Left lung (tissue), 10 donors: Measurements from ENCODE around the gene SYT14. TPM values are rescaled to one million over a fixed set of nuclear protein-coding genes. Genes with fewer than 3 reads are reported as not detected.

ENCODE experiments used
- ATAC-seq: fragments of 200-7000 bp; cut with Tn5 transposase; one replicate; pipeline ENCODE4 v1.9.1; 2020; ENCODE audit warnings: moderate library complexity
- DNase-seq, 4 donors: peaks; one replicate each; pipeline ENCODE4 v3.0.0-alpha.2; 2013 to 2020
- H3K27ac ChIP-seq, 2 donors: fragments of 200-600 bp; sonication (generic) in 1 of 2; one replicate each; pipeline versions ENCODE4 v1.5.0 to v1.8.0; 2020 to 2021
- H3K27me3 ChIP-seq, 2 donors: fragments of 200-600 bp; sonication (generic) in 1 of 2; one replicate each; pipeline versions ENCODE4 v1.5.0 to v1.8.0; 2020 to 2021
- H3K36me3 ChIP-seq, 2 donors: fragments of 200-600 bp; sonication (generic) in 1 of 2; one replicate each; pipeline versions ENCODE4 v1.5.0 to v1.8.0; 2020 to 2021
- H3K4me1 ChIP-seq, 2 donors: fragments of 200-600 bp; one replicate each; pipeline ENCODE4 v1.8.0; 2021
- H3K4me3 ChIP-seq, 2 donors: fragments of 200-600 bp; sonication (generic) in 1 of 2; one replicate each; pipeline versions ENCODE4 v1.5.0 to v1.8.0; 2020 to 2021; ENCODE audit warnings: mild to moderate bottlenecking in 1 of 2
- H3K9me3 ChIP-seq, 2 donors: fragments of 200-600 bp; sonication (generic) in 1 of 2; one replicate each; pipeline versions ENCODE4 v1.5.0 to v1.8.0; 2020 to 2021
- intact Hi-C, 2 donors: fragments of 100-400 bp; cut with DNase I; formaldehyde crosslinking; loops; one replicate each; pipeline versions ENCODE4 v1.11.2 to v1.14.2; 2022
- polyA plus RNA-seq, 6 donors: library from polyadenylated mRNA; unstranded; fragments of 120-200 nt; gene quantifications; one replicate each; pipeline ENCODE4 v1.2.1, GENCODE V29; 2013; ENCODE audit not compliant: insufficient read length in 6 of 6
- total RNA-seq, 2 donors: library from RNA; stranded (reverse); fragmentation: NEBNext Ultra II Directional; extraction: Animal tissue kit (Norgen Biotek cat#: 25700); gene quantifications; one replicate each; pipeline ENCODE4 v1.2.1, GENCODE V29; 2021
- TF ChIP-seq, protein P1 (sequence below), 2 donors: fragments of 200-600 bp; sonication (generic) in 1 of 2; IDR thresholded peaks; one replicate each; pipeline versions ENCODE4 v1.5.0 to v1.8.0; 2021; ENCODE audit warnings: antibody characterized with exemption in 2 of 2
- donor health status: DM: no; HTN: yes; CAD: no.
- donor health status: DM: no; HTN: no; CAD: no.

Gene SYT14
- total and polyA plus RNA-seq, 8 donors: 0.16 to 1.1 (median 0.34) TPM; not detected in 1

GRCh38 chr1:210117198-210117597, 179.2 kb downstream of the SYT14 start:
- Histone ChIP-seq H3K4me3 (no peak overlapping the region), H3K27ac (no peak overlapping the region), H3K4me1 (no peaks in the 10 kb centered on the region), H3K27me3 (no peaks in the 10 kb centered on the region), H3K36me3 (no peaks in the 10 kb centered on the region), H3K9me3 (peaks cover 0 to 9% of the 10 kb centered on the region in 2 donors)
- ATAC-seq (no peak), DNase-seq (no peak)
- intact Hi-C loops: no loop called here
- TF ChIP-seq, protein P1, sequence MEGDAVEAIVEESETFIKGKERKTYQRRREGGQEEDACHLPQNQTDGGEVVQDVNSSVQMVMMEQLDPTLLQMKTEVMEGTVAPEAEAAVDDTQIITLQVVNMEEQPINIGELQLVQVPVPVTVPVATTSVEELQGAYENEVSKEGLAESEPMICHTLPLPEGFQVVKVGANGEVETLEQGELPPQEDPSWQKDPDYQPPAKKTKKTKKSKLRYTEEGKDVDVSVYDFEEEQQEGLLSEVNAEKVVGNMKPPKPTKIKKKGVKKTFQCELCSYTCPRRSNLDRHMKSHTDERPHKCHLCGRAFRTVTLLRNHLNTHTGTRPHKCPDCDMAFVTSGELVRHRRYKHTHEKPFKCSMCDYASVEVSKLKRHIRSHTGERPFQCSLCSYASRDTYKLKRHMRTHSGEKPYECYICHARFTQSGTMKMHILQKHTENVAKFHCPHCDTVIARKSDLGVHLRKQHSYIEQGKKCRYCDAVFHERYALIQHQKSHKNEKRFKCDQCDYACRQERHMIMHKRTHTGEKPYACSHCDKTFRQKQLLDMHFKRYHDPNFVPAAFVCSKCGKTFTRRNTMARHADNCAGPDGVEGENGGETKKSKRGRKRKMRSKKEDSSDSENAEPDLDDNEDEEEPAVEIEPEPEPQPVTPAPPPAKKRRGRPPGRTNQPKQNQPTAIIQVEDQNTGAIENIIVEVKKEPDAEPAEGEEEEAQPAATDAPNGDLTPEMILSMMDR (IDR thresholded peaks at IDR 0.05): no peak

DNA sequence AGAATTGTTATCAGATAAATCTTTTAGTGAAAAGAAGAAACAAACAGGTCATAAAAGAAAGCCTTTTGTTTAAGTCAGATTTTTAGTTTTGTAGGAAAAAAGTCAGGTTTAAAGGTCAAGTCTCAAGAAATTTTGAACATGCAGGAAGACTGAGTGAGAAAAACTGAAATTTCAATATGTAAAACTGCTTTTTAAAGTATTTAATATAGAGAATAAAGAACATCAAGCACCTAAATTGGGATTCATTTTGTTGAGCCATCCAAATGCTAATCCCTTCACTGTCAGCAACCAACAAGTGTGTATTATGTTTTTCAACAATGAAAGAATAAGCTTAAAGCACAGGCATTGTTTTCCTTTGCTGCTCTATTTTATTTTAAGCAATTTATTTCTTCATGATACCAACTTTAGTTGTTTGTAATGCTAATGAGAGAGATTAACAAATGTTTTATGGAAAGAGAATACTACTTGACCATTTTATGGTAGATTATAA, 179.7 kb downstream of the SYT14 start:
- peaks cover 0 to 8% of the 10 kb centered on the region in 2 donors for H3K9me3 ChIP-seq
- intact Hi-C loops: no loop called here
- H3K27me3 ChIP-seq: no peaks in the 10 kb centered on the region
- no peak for ATAC-seq
- H3K36me3 ChIP-seq: no peaks in the 10 kb centered on the region
- TF ChIP-seq, protein P1 (IDR thresholded peaks at IDR 0.05): no peak
- no peak for DNase-seq
- no peak overlapping the region for H3K4me3 ChIP-seq
- no peak overlapping the region for H3K27ac ChIP-seq
- no peaks in the 10 kb centered on the region for H3K4me1 ChIP-seq

GRCh38 chr1:210123383-210123782, 185.4 kb downstream of the SYT14 start:
- TF ChIP-seq, protein P1 (IDR thresholded peaks at IDR 0.05): no peak
- intact Hi-C loops: no loop called here
- no peak overlapping the region for H3K27ac ChIP-seq
- H3K27me3 ChIP-seq: no peaks in the 10 kb centered on the region
- H3K4me3 ChIP-seq: no peak overlapping the region
- H3K4me1 ChIP-seq: no peaks in the 10 kb centered on the region
- ATAC-seq (no peak), DNase-seq (no peak)
- no peaks in the 10 kb centered on the region for H3K9me3 ChIP-seq
- no peaks in the 10 kb centered on the region for H3K36me3 ChIP-seq

GRCh38 chr1:210123924-210124589, 186.0 kb downstream of the SYT14 start:
- intact Hi-C loops: no loop called here
- Histone ChIP-seq H3K4me1 (no peaks in the 10 kb centered on the region), H3K4me3 (no peak overlapping the region), H3K27me3 (no peaks in the 10 kb centered on the region), H3K9me3 (no peaks in the 10 kb centered on the region), H3K27ac (no peak overlapping the region), H3K36me3 (no peaks in the 10 kb centered on the region)
- ATAC-seq (no peak), DNase-seq (no peak)
- TF ChIP-seq, protein P1 (IDR thresholded peaks at IDR 0.05): no peak

DNA sequence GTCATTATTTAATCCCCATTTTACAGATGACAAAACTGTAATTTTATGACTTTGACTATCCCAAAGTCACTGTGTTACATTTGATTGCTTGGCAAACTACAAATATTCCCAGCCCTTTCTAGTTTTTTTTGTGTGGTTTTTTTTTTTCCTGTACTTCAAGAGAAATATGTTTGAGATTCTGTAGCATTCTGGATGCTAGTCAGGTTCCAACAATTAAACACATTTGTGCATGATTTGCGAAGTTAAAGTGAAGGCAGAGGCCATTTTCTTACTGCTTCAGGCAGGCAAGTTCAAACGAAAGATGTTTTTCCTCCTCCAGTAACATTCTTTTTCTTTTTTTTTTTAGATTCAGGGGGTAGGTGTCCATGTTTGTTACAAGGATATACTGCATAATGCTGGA, 186.7 kb downstream of the SYT14 start:
- ATAC-seq (no peak), DNase-seq (no peak)
- Histone ChIP-seq H3K27ac (no peak overlapping the region), H3K4me3 (no peak overlapping the region), H3K4me1 (no peaks in the 10 kb centered on the region), H3K27me3 (no peaks in the 10 kb centered on the region), H3K9me3 (no peaks in the 10 kb centered on the region), H3K36me3 (no peaks in the 10 kb centered on the region)
- TF ChIP-seq, protein P1 (IDR thresholded peaks at IDR 0.05): no peak
- intact Hi-C loops: no loop called here
